ENCODE measurements around the gene SLC15A1.

Gene SLC15A1

DNA sequence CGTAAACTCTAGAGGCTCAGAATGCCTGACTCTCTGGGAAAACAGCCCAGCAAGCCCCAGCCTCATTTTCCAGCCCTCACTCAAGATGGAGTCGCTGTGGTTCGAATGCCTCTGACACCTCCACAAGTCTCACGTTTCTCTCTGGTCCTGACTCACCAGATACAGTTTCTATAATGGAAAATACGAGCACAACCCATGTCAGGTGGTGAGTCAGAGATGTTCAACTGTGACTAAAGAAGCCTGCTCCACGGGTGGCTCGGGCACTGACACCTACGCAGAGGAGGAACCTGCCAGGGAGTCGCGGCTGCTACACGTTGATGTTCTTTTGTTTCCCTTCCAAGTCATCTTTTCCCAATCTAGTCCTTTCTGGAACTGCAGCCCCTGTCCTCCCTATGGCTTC lies 88.4 kb downstream of the SLC15A1 start:
- TF ChIP-seq, protein P1, sequence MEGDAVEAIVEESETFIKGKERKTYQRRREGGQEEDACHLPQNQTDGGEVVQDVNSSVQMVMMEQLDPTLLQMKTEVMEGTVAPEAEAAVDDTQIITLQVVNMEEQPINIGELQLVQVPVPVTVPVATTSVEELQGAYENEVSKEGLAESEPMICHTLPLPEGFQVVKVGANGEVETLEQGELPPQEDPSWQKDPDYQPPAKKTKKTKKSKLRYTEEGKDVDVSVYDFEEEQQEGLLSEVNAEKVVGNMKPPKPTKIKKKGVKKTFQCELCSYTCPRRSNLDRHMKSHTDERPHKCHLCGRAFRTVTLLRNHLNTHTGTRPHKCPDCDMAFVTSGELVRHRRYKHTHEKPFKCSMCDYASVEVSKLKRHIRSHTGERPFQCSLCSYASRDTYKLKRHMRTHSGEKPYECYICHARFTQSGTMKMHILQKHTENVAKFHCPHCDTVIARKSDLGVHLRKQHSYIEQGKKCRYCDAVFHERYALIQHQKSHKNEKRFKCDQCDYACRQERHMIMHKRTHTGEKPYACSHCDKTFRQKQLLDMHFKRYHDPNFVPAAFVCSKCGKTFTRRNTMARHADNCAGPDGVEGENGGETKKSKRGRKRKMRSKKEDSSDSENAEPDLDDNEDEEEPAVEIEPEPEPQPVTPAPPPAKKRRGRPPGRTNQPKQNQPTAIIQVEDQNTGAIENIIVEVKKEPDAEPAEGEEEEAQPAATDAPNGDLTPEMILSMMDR (conservative IDR thresholded peaks at IDR 0.05): no peak
- no peak for TF ChIP-seq ZFX (IDR thresholded peaks at IDR 0.05)
- no peak overlapping the region for H3K27ac ChIP-seq

DNA sequence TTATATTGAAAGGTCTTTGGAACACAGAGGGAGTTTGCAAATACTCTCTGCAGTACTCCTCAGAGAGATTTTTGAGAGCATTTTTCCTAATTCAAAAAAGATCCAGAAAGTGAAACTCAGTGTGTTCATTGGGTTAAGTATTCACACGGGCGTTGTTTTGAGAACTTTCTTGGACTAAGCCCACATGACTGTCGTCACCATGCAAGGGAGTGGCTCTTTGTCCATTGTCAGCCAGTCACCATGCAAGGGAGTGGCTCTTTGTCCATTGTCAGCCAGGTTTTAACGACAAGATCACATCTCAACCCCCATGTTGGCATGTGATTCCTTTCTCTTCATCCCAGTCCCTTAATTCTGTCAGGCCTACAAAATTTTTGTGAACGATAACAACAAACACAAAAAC lies 94.3 kb downstream of the SLC15A1 start:
- TF ChIP-seq, protein P1 (conservative IDR thresholded peaks at IDR 0.05): no peak
- no peak for TF ChIP-seq ZFX (IDR thresholded peaks at IDR 0.05)
- no peak overlapping the region for H3K27ac ChIP-seq

DNA sequence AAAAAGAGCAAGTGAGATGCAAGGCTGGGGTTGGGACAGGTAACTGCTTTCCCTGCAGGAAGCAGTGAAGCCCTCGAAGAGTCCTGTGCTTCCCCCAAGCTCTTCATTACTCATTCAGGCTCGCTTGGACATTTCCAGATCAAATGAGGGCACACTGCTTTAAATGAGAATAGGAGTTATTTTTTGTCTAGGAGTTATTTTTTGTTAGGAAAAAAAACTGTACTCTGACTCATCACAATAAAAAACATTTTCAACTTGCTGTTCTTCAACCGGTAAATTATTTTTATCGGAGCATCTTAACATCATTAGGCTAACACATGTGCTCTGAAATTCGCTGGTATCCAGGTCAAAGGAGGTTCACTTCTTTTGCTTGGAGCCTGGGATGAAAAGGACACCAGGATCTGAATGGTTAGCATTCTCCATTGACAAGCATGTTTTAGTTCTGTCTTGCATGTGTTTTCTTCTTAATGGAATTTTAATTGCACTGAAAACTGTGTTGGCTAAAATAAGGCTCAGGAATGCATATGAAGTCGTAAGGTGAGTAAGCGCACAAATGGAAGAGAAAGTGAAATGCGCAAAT lies 94.9 kb downstream of the SLC15A1 start:
- no peak for TF ChIP-seq ZFX (IDR thresholded peaks at IDR 0.05)
- TF ChIP-seq, protein P1 (conservative IDR thresholded peaks at IDR 0.05): no peak
- H3K27ac ChIP-seq: no peak overlapping the region

DNA sequence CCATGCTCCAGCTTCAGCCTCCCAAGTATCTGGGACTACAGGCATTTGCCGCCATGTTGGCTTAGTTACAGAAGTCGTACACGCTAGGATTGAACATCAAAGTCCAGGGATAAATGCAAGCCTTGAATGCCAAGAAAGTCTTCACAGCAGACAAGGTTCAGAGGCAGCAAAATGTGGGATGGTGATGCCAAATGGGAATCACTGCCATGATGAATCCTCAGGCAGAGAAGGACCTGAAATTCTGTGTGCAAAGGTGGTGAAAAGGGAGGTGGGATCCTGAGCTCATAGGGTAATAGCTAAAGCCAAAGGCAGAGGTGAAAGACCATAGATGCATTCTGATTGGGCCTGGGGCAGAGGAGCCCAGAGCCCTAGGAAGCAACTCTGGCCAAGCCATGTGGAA lies 96.2 kb downstream of the SLC15A1 start:
- no peak for TF ChIP-seq ZFX (IDR thresholded peaks at IDR 0.05)
- TF ChIP-seq, protein P1 (conservative IDR thresholded peaks at IDR 0.05): no peak
- H3K27ac ChIP-seq: no peak overlapping the region

DNA sequence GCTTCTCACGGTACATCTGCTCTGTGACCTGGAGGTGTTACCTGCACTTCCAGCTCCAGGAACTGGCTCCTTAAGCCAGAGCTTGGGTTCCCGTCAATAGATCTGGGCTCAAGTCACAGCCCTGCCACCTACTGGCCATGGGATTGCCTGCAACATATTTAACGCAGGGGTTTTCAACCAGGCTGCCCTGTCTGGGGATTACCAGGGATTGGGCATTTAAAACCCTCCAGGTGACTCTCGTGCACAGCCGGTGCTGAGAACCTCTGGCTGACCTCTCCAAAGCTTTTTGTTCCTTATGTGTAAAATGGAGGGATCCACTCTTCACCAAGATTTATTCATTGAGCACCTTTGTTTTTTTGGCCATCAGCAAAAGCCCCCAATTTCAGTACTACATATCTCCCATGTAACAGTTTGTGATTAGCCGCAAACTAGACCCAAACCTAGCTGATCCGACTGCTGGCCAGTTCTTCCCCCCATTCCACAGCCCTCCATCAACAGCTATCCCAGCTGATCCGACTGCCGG lies 98.9 kb downstream of the SLC15A1 start:
- TF ChIP-seq, protein P1 (conservative IDR thresholded peaks at IDR 0.05): peak; percentile 89
- no peak for TF ChIP-seq ZFX (IDR thresholded peaks at IDR 0.05)
- H3K27ac ChIP-seq: no peak overlapping the region

DNA sequence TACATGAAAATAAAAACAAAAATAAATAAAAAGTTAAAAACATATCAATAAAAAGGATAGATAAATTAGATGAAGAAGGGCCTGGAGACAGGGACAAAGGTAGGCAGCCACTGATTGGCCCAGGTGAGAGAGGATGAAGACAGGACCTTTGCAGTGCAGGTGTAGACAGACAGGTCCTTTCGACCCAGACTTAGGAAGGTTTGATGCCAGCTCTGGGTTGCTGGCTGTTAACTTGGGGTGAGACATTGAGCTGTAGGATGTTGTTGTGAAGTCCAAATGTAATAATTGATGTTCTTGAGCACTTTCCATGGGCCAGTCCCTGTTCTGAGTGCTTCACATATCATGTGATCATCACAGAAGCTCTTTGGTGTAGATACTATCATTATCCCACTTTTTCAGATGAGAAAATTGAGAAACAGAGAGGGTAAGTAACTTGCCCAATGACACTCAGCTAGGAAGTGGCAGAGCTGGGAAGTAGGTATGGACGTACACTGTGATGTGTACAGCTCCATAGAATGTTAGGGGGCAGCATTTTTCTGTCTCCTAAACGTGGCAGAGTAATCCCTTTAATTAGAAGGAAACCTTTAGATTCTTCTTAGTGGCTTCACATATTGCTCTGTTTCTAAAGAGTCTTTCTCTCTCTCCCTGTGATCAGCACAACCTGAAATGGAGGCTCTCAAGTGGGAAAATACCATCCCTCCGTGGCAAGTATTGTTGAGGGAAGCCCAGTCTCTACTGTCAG lies 99.6 kb downstream of the SLC15A1 start:
- H3K27ac ChIP-seq: no peak overlapping the region
- no peak for TF ChIP-seq ZFX (IDR thresholded peaks at IDR 0.05)
- TF ChIP-seq, protein P1 (conservative IDR thresholded peaks at IDR 0.05): no peak

DNA sequence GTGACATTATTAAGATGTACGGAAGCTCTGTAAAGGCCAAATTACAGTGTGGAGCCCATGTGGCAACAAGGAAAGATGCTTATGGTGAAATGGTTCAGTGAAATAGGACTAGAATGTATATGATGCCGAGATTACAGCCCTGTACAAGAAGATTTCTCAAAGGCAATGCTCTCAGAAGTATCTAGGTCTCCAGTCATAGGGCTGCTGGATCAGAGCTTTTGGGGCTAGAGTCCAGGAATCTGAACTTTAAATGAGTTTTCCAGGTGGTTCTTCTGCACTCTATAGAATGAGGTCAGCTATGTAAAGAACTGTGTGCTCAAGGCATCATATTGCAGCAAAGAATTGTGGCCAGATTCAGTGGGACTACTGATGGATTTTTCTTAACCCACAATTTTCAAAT lies 100.2 kb downstream of the SLC15A1 start:
- no peak for TF ChIP-seq ZFX (IDR thresholded peaks at IDR 0.05)
- TF ChIP-seq, protein P1 (conservative IDR thresholded peaks at IDR 0.05): no peak

More for the DNA sequence above, 100.2 kb downstream of the SLC15A1 start:
- H3K27ac ChIP-seq: no peak overlapping the region
